ENCODE measurements around the gene RPUSD4.

GRCh38 chr11:126216526-126217305, 5.3 kb upstream of the RPUSD4 start:
- no peak for TF ChIP-seq CTCF (conservative IDR thresholded peaks at IDR 0.05)
- no peak for TF ChIP-seq ZFX (IDR thresholded peaks at IDR 0.05)

All from C4-2B (cell line).